DMS153 treated with DMSO at 0.1 percent for 48 hours (cell line): Measurements from ENCODE around the gene LIMCH1.
"Not testable (repeated sequence)": the region's sequence is repeated elsewhere in the genome, so short reads cannot be mapped to it uniquely, and the experiment has no call there.

ENCODE experiments used
- DNase-seq: peaks from one replicate; lab custom pipeline; 2025; ENCODE audit not compliant: unreplicated experiment; lab: John Stamatoyannopoulos, UW

LIMCH1 gene

GRCh38 chr4:41668024-41668423 lies 130.1 kb downstream of the LIMCH1 start:
- DNase-seq, result no peak

GRCh38 chr4:41670530-41670929 lies 132.6 kb downstream of the LIMCH1 start:
- DNase-seq, result no peak

DNA sequence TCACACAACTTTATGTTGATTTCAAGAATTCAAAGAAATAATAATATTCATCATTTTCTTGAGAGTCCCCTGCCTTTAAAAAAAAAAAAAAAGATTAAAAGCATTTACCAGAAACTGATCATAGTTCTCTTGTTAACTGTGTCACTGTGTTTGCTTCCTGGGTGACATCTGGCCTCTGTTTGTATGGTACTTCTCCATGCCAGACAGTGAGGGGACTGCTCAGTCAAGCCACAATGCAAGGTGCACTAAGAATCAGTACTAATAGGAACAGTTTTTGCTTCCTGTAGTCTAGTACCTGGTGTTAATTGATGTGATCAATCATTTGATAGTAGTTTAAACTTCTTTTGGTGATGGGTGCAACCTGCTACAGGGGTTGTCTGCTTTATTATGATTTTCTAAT lies 133.0 kb downstream of the LIMCH1 start:
- no peak for DNase-seq

- no peak for DNase-seq
These were observed 140.3 kb downstream of the LIMCH1 start for GRCh38 chr4:41678086-41678816.

- no peak for DNase-seq
These were observed 141.0 kb downstream of the LIMCH1 start for GRCh38 chr4:41678951-41679350.

- no peak for DNase-seq
These were observed 142.0 kb downstream of the LIMCH1 start for GRCh38 chr4:41679991-41680390.

GRCh38 chr4:41681054-41681453 lies 143.1 kb downstream of the LIMCH1 start:
- DNase-seq, result no peak

- DNase-seq, result no peak
These were observed 145.4 kb downstream of the LIMCH1 start for GRCh38 chr4:41683326-41683725.

DNA sequence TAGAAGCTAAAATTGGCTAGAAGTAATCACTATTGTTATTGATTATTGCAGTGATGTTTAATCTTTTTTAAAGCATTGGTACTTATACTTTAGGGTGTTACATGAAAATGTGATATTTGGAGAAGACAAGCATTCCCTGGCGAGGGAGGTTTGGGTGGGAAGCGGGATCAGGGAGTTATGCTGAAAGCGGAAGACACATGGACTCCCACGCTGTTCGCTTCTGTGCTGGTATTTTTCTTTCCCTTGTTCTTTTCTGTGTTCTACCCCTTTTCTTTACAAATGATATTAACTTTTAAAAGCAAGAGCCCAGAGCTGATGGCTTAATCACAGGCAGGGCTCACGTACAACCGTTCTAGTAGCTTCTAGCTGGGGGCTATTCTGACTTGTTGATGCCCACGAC lies 148.9 kb downstream of the LIMCH1 start:
- DNase-seq, result no peak

DNA sequence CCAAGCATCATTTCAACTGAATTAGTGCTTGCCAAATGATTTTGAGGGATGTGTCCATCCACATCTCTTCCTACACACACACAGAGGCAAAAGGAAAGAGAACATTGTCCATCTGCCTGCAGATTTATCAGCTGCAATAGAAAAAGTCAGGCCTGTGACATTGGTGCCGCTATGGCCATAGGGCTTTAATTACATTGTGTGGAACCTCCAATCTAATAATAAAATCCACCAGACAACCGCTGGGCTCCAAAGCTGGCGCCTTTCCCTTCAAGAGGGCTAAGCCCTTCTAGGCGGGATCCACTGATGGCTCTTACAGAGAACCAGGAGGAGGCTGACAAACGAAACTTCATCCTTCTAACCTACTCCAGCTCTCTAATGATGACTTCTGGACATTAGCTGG lies 150.0 kb downstream of the LIMCH1 start:
- no peak for DNase-seq

DNA sequence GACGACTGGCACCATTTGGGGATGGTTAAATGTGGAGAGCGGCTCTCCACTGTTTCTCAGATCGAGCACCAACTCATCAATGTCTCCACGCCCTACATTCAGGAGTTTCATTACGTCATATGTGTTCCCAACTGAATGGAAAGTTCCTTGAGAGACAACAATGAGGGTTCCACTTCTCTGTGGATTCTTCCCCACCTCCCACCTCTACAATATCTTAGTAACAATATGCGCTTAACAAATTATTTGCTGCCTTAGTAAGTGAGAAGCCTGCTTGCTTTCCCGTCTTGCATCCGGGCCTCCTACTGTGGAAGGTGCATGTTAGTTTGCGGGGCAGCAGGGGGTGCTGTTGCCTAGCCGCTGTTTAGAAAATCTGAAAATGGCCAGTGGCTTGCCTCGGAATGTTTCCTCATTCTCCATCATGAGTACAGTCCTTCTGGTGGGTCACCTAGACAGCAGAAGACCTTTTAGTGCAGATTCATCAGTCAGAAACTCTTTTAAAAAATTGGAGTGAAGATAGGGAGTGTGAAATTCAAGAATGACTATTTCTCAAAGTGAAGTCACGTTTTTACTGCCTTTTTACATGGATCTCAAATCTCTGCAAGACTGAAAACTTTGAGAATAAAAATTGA lies 154.9 kb downstream of the LIMCH1 start:
- peak; percentile 15 for DNase-seq

DNA sequence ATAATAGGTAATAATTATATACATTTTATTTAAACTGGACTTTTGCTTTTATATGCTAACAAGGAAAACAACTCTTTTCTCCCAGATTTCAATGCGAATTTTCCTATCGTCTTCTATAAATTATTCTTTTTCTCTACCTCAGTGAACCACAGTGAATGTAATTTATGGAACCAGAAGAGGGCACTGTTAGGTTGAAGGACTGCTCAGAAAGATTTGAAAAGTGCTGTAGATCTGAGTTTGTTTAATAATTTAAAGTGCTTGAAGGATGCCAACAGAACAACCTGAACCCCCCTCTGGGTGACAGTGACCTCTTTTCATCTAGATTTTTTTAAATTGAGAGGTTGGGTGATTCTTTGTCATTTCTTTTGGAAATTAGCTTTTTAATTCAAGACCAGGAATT lies 155.7 kb downstream of the LIMCH1 start:
- no peak for DNase-seq

DNA sequence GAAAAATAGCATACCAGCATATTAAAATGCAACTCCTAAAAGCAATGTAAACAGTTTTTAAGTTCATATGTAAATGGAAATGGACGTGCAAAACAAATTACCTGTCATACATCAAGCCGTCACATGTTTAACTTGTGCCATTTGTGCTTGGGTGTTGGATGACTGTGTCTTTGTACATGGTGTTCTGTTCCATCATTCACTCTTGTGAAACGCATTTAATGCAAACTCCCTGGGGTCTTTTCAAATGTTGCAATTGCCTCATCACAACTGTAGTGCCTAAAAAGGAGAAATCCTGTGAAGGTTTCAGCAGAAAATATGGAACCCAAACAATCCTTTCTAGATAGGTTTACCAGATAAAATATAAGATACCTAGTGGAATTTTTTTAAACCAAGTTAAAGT lies 158.2 kb downstream of the LIMCH1 start:
- DNase-seq, result no peak

DNA sequence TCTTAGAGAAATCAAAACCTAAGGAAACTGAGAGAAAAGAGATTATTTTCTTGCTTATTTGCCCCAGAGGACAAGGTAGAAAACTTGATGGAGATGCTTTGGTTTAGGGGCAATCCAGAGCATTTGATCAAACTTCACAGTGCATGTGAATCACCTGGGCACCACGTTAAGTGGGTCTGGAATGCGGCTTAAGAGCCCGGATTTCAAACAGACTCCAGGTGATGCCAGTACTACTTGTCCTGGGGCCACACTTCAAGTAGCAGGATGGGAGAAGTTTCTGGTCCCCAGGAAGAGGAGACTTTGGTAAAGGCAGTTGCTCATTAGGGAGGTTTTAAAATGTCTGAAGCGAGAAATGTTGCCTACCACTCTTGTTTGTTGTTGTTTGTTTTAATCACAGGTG lies 158.8 kb downstream of the LIMCH1 start:
- no peak for DNase-seq

DNA sequence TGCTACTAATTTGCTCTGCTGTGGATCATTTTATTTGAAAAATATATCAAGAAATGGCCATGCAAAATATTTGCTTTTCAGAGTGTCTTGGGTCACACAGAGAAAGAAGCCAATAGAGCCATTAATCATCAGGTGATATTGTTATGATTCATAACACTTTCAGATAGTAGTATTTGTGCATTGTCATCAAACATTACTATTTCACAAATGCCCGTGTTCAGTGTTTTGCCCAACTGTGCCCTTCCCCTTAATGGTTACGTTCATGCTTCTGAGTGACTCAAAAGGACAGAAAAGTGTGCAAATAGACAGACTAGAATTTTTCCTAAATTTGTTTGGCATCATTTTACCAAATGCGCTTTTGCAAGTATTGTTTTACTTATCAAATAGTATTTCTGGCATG lies 164.0 kb downstream of the LIMCH1 start:
- no peak for DNase-seq

DNA sequence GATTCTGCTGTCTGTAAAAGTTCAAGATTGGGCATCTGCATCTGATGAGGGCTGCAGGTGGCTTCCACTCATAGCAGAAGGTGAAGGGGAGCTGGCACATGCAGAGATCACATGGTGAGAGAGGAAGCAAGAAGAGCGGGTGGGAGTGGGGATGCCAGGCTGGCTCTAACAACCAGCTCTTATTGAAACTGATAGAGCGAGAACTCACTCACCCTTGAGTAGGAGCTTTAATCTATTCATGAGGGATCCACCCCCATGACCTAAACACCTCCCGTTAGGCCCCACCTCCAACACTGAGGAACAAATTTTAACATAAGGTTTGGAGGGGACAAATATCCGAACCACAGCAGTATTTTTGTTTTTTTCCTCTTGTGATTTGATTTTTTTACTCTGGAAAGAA lies 164.8 kb downstream of the LIMCH1 start:
- DNase-seq, result no peak

- DNase-seq, result no peak
These were observed 165.8 kb downstream of the LIMCH1 start for GRCh38 chr4:41703785-41704184.

- DNase-seq, result peak; percentile 48
These were observed 172.0 kb downstream of the LIMCH1 start for GRCh38 chr4:41709844-41710481.

DNA sequence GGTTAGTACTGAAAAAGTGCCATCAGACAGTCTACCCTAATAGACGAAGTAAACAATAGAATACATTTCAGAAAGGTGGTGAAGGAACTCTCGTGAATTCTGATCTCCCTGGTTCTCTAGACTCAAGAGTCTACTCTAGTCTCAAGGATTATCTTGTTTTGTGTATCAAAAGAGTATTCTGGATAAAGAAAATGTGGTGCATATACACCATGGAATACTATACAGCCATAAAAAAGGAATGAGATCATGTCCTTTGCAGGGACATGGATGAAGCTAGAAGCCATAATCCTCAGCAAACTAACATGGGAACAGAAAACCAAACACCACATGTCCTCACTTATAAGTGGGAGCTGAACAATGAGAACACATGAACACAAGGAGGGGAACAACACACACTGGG lies 173.7 kb downstream of the LIMCH1 start:
- DNase-seq, result not testable (repeated sequence)

DNA sequence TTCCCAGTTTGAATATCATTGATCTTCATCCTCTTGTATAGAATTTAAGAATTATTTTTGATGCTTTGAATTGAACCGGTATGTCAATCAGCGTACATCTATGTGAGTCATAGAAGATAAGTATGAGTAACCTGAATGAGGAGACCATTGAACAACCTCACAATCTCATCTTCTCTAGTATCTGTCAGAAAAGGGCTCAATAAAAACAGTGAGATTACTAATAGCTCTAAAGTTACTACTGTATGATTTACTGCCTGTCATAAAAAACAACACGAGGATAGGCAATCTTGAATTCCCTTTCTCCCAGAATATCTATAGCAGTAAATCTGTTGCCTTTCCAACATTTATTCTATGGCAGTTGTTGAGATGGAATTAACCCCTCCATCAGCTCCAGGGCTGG lies 174.5 kb downstream of the LIMCH1 start:
- DNase-seq, result no peak

DNA sequence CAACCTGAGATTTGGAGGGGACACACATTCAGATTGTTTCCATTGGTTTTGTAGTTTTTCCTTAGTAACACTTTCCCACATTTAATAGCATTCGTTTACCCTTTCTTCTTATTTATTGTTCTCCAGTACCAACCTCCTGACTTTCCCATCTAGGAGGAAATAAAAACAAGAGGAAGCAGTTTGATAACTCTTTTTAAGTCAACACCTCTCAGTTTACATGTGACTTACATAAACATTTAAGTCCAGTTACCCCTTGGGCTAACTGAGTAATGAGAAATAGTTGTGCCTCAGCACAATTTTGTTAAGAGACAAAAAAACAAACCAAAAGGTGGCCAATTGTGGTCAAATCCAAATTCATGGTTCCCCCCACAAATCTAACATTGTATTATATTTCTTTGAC lies 175.8 kb downstream of the LIMCH1 start:
- no peak for DNase-seq

- DNase-seq, result no peak
These were observed 176.5 kb downstream of the LIMCH1 start for GRCh38 chr4:41714364-41715000.
